Memory B cell (primary cell): ENCODE measurements around the gene SOX8.

ENCODE experiments used
- ATAC-seq: fragments of 150-1000 bp; cut with Tn5 transposase; 2 replicates; pipeline ENCODE4 v1.10.0; 2021; ENCODE audit warnings: low read depth, mild to moderate bottlenecking, moderate library complexity
- DNase-seq, 2 donors: peaks; one replicate each; pipeline ENCODE4 v3.0.0; 2022; ENCODE audit warnings: low spot score in 2 of 2
- H3K27ac Mint-ChIP-seq: one replicate; pipeline ENCODE4 v1.8.0; 2022; ENCODE audit warnings: mild to moderate bottlenecking, moderate library complexity, mixed read lengths
- H3K27me3 Mint-ChIP-seq: one replicate; pipeline ENCODE4 v1.8.0; 2022; ENCODE audit warnings: mixed read lengths
- H3K36me3 Mint-ChIP-seq: one replicate; pipeline ENCODE4 v1.8.0; 2022; ENCODE audit warnings: mild to moderate bottlenecking, mixed read lengths
- H3K4me1 Mint-ChIP-seq: one replicate; pipeline ENCODE4 v1.8.0; 2022; ENCODE audit warnings: mixed read lengths
- H3K4me3 Mint-ChIP-seq: one replicate; pipeline ENCODE4 v1.8.0; 2022; ENCODE audit warnings: mild to moderate bottlenecking, moderate library complexity, mixed read lengths
- H3K9me3 Mint-ChIP-seq: one replicate; pipeline ENCODE4 v1.8.0; 2022; ENCODE audit warnings: mixed read lengths

Gene SOX8

DNA sequence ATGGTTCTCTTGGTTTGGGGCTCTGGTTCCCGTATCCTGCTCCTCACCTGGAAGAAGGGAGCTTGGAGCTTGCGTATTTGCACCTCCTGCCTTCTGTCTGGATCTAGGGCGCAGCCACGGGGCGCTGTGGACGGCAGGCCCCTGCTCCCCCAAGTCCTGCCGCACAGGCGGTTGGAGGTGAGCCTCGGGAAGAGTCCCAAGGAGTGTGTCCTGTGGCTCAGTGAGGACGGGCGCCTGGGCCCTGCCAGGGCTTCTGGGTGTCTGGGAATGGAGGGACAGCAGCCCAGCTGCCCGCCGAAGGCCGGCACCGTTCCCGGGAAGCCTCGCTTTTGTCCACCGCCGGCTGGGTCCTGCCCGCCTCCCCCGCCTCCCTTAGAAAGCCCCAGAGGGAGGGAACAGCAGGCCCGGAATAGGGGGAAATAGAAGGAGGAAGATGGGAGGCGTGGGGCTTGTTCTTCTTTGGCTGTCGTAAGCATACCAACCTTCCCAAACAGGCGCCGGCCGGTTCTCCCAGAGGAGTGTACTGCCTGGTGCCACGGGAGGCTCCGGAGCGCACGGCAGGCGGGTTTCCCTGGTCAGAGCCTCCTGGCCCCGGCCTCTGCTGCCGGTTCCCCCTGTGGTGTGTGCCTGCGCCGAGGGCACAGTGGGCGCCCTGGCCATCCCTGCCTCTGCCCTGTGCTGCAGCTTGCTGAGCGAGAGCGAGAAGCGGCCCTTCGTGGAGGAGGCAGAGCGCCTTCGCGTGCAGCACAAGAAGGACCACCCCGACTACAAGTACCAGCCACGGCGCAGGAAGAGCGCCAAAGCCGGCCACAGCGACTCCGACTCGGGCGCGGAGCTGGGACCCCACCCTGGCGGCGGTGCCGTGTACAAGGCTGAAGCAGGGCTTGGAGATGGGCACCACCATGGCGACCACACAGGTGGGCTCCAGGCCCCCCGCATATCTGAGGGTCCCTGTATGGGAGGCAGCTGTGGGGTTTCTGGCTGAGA is 1.8 kb downstream of the SOX8 start:
- Mint-ChIP-seq H3K9me3 (no peaks in the 10 kb centered on the region), H3K27me3 (peaks cover 14% of the 10 kb centered on the region), H3K27ac (no peak overlapping the region), H3K4me3 (peak overlapping the region; percentile 55), H3K4me1 (peaks cover 3% of the 10 kb centered on the region), H3K36me3 (peaks cover 2% of the 10 kb centered on the region)
- no peak for DNase-seq
- no peak for ATAC-seq

DNA sequence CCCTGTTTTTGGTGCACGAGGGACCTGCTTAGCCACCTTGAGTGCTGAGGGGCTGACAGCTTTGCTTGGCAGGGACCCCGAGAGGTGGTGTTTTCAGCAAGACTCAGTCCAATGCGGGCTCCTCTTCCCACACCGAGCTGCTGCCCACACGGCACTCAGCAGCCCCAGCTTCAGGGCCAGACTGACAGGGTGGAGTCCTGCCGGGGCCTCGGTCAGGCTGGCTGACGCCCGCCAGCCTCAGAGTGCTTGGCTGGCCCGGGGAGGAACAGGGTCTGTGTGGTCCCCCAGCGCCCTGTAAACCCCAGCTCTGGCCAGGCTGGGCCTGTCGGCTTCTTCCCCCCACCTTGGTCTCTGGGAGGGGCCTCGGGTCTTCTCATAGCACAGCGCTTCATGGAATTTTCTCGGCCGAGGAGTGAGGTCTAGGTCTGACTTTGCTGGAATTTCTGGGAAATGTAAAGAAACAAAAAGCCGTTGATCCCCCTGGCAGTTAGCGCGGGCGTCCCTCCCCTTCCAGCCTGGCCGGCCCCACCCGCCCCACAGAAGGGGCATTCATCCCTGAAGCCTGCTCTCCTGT is 2.6 kb downstream of the SOX8 start:
- Mint-ChIP-seq H3K4me1 (peaks cover 3% of the 10 kb centered on the region), H3K36me3 (peaks cover 2% of the 10 kb centered on the region), H3K27ac (no peak overlapping the region), H3K4me3 (no peak overlapping the region), H3K9me3 (no peaks in the 10 kb centered on the region), H3K27me3 (peaks cover 9% of the 10 kb centered on the region)
- ATAC-seq = no peak
- no peak for DNase-seq

DNA sequence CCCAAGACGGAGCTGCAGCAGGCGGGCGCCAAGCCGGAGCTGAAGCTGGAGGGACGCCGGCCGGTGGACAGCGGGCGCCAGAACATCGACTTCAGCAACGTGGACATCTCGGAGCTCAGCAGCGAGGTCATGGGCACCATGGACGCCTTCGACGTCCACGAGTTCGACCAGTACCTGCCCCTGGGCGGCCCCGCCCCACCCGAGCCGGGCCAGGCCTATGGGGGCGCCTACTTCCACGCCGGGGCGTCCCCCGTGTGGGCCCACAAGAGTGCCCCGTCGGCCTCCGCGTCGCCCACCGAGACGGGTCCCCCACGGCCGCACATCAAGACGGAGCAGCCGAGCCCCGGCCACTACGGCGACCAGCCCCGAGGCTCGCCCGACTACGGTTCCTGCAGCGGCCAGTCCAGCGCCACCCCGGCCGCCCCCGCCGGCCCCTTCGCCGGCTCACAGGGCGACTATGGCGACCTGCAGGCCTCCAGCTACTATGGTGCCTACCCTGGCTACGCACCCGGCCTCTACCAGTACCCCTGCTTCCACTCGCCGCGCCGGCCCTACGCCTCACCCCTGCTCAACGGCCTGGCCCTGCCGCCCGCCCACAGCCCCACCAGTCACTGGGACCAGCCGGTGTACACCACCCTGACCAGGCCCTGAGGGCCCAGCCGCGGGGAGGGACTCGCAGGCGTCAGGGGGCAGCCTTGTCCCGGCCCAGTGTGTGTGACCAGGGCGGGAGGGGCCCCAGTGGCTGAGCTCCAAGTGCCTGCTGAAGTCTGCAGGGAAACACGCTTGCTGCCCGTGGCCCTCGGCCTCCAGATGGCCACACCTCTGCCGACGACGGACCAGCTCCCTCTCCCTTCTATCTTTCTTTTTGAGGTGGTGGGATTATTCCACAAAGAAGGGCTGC is 3.4 kb downstream of the SOX8 start:
- Mint-ChIP-seq H3K27me3 (peaks cover 7% of the 10 kb centered on the region), H3K4me3 (no peak overlapping the region)

DNA sequence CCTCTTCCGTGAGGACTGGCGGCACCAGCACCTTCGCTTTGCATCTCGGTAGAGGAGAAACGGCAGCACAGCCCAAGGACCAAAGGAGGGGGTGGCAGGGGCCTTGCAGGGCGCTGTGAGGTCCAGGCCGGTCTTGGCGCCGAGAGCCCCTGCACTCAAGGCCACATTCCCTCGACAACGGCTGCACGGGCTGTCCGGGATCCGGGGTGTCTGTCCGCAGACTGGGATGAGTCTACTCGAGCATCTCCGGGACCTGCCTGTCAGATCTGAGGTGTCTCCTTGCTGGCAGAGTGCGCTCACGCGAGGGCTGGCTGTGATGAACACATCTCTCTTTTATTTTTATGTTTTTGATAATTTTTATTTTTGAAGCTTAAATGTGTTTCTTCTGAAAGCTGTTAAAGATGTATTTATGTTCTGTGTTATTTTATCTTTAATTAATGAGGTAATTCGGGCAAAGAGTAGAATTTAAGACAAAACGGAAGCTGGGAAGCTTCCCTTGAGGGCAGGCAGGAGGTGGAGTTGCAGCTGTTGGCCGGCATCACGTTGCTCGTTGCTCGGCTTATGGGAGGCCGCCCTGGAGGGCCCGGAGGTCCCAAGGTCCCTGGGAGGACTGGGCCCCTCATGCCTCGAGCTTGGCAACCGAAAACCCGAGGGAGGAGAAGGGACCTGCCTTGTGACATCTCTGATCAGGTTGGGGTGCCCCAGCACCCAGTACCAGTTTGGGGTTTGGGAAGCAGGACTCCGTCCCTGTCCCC is 4.3 kb downstream of the SOX8 start:
- H3K4me3 Mint-ChIP-seq = no peak overlapping the region
- DNase-seq = no peak
- H3K36me3 Mint-ChIP-seq = peaks cover 2% of the 10 kb centered on the region
- H3K27ac Mint-ChIP-seq = no peak overlapping the region
- no peak for ATAC-seq
- H3K9me3 Mint-ChIP-seq = no peaks in the 10 kb centered on the region
- H3K4me1 Mint-ChIP-seq = peaks cover 3% of the 10 kb centered on the region
- H3K27me3 Mint-ChIP-seq = peaks cover 7% of the 10 kb centered on the region

More for the DNA sequence above, 3.4 kb downstream of the SOX8 start:
- Mint-ChIP-seq H3K9me3 (no peaks in the 10 kb centered on the region), H3K36me3 (peaks cover 2% of the 10 kb centered on the region), H3K27ac (no peak overlapping the region), H3K4me1 (peaks cover 3% of the 10 kb centered on the region)
- ATAC-seq (no peak), DNase-seq (no peak)

DNA sequence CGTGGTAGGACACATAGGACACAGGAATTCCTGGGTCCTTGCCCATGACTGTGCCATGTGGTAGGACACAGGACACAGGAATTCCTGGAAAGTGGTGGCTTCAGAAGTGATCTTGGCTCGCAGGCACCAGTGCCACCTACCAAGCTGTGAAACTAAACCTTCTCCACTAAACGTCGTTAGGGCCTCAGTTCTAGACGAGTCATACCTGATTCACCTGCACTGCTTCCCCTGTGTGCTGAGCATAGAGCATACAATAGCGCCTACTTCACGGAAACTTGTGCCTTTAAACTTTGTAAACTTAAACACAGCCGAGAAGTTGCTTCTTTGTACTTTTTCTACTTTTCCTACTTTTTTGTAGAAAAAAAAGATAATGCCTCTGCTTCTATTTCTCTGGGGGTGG is 4.8 kb downstream of the SOX8 start:
- DNase-seq (no peak), ATAC-seq (no peak)
- Mint-ChIP-seq H3K27me3 (peaks cover 7% of the 10 kb centered on the region), H3K4me1 (no peaks in the 10 kb centered on the region), H3K27ac (no peak overlapping the region), H3K9me3 (no peaks in the 10 kb centered on the region), H3K4me3 (no peak overlapping the region), H3K36me3 (no peaks in the 10 kb centered on the region)

DNA sequence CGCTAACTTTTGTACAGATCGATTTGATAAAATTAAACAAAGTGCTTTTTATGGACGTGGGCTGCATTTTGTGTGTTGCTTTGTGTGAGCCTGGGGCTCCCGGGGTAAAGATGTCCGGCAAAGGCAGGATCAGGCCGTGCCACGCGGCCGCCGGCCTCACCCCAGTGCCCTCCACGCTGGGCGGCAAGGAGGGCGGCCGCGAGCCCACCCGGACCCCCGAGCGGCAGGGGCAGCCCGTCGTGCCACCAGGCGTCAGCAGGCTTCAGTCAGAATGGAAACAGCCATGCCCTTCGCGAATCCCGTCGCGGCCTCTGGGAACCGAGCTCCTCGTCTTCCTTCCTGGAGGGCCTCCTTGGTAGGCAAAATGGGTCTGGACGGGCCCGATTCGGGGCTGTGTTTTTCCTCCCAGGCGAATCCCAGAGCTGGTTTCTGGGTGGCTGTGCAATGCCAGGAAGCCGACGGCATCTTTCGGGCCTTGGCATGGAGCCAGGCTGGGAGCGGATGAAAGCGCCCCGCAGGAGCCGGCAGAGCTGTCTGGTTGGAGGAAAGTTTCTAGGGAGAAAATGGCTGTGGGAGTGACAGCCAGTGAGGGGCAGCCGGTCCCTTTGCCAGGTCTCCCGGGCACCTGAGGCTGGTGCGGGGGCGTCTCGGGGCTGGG is 5.5 kb downstream of the SOX8 start:
- no peak for DNase-seq
- Mint-ChIP-seq H3K27ac (no peak overlapping the region), H3K36me3 (no peaks in the 10 kb centered on the region)

DNA sequence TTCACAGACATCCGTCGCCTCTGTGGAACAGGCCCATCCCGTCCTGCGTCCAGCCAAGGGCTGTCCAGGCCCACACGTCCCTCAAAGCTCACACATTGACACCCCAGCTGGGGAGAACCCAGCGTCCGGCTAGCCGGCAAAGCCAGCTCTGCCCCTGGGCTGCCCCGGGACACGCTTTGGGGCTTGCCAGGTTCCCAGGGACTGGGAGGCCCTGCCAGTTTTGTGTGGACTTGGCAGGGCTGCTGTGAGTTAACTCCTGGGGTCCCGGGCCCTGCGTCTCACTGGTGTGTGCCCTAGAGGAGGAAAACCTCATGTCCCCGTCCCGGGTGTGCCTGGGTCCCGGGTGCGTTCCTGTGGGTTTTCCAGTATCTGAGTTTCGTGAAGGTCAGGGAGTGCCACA is 6.3 kb downstream of the SOX8 start:
- no peak for ATAC-seq
- Mint-ChIP-seq H3K9me3 (no peaks in the 10 kb centered on the region), H3K4me1 (no peaks in the 10 kb centered on the region), H3K4me3 (no peak overlapping the region), H3K36me3 (no peaks in the 10 kb centered on the region), H3K27me3 (peaks cover 4% of the 10 kb centered on the region), H3K27ac (no peak overlapping the region)
- no peak for DNase-seq

More for the DNA sequence above, 5.5 kb downstream of the SOX8 start:
- peaks cover 7% of the 10 kb centered on the region for H3K27me3 Mint-ChIP-seq
- H3K4me1 Mint-ChIP-seq = no peaks in the 10 kb centered on the region
- H3K9me3 Mint-ChIP-seq = no peaks in the 10 kb centered on the region
- no peak overlapping the region for H3K4me3 Mint-ChIP-seq
- ATAC-seq = no peak

DNA sequence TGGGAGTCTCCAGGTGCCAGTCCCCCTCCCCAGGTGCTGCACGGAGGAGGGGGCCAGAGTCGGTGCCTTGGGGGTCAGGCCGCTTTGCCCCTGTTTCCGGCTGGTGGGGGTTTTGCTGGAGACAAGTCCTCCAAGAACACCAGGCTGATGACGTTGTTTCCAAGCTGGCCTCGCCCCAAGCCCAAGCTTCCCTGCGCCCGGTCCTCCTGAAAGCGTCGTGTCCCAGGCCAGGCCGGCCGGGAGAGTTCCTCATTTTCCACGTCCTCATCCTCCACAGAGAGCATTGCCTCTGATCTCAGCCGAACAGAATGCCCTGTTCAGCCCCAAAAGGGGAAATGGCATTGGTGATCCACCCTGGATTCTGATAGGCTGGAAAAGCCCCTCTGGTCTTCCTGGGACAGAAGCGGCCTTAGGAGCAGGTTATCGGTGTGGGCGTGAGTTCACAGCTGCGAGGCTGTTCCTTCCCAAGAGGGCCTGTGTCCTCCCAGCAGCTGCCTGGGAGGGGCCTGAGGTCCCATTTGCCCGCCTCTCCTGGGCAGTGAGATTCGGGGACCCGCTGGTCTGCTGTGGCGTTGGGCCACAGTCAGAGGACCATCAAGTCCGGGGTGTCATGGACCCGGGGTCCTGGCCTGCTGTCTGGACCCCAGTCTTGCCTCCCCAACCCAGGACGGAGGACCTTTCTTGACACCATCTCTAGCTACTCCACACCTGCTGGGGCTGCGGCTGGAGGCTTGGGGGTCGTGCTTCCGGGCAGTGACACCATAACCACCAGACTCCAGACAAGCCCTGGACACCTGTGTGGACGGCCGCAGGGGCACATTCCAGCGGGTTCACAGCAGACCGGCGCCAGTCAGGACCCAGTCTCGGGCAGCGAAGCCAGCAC is 7.1 kb downstream of the SOX8 start:
- no peak overlapping the region for H3K27ac Mint-ChIP-seq
- no peaks in the 10 kb centered on the region for H3K4me1 Mint-ChIP-seq
- DNase-seq (no peak), ATAC-seq (no peak)
- no peaks in the 10 kb centered on the region for H3K36me3 Mint-ChIP-seq
- no peaks in the 10 kb centered on the region for H3K9me3 Mint-ChIP-seq
- peaks cover 6% of the 10 kb centered on the region for H3K27me3 Mint-ChIP-seq
- no peak overlapping the region for H3K4me3 Mint-ChIP-seq

DNA sequence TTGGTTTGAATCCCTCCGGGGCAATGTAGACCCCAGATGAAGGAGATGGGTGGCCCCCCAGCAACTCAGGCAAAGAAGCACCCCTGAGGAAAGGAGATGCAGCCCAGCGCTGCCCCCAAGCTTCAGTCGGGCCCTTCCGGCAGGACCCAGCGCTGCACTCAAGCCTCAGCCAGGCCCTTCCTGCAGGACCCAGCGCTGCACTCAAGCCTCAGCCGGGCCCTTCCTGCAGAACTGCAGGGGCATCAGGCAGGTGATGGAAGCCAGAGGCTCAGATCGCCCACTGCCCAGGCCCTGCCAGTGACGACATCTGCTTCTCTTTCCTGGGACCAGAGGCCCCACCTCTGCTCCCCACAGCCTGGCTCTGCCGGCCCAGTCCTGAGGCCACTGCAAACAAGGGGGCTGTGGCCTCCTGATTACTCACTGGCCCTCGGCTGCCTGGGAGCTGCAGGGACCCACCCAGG is 7.8 kb downstream of the SOX8 start:
- no peak for ATAC-seq
- DNase-seq = no peak
- H3K36me3 Mint-ChIP-seq = no peaks in the 10 kb centered on the region
- no peak overlapping the region for H3K27ac Mint-ChIP-seq
- H3K9me3 Mint-ChIP-seq = no peaks in the 10 kb centered on the region
- H3K4me3 Mint-ChIP-seq = no peak overlapping the region
- H3K4me1 Mint-ChIP-seq = no peaks in the 10 kb centered on the region
- peaks cover 12% of the 10 kb centered on the region for H3K27me3 Mint-ChIP-seq

DNA sequence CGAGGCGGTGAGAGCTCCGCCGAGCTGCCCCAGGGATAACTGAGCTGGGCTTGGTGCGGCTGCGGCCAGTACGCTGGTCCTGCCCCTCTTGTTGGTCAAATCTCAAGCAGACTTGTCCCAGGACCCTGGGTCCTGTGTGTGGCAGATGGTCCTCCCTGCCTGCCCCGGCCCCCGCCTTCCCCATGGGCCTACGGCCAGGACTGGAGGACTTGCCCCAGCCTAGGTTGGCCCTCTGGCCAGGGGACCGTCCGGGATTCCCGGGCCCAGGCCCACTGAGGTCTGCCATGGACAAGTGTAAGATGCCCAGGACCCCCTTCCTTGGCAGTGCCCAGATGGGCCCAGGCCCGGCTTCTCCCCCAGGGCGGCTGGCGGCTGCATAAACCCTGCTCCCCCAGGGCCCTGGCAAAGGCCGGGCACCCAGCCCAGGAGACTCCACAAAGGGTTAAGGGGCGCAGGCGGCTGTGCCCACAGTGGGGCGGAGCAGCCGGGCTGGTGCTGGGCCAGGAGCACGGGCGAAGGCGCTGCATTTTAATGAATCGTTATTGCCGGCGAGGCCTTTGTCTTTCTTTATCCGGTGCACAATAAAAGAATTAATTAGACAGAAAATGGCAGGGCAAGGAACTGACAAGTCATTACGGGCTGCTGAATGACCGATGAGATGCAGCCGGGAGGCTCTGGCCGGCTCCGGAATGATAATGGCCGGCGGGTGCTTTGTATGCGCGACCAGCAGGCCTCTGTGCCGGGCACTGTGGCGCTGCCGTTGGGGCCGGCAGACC is 9.1 kb downstream of the SOX8 start:
- DNase-seq = no peak
- H3K4me1 Mint-ChIP-seq = no peaks in the 10 kb centered on the region
- ATAC-seq = no peak
- H3K36me3 Mint-ChIP-seq = no peaks in the 10 kb centered on the region
- H3K27me3 Mint-ChIP-seq = peaks cover 15% of the 10 kb centered on the region
- H3K4me3 Mint-ChIP-seq = no peak overlapping the region
- H3K27ac Mint-ChIP-seq = no peak overlapping the region
- no peaks in the 10 kb centered on the region for H3K9me3 Mint-ChIP-seq

DNA sequence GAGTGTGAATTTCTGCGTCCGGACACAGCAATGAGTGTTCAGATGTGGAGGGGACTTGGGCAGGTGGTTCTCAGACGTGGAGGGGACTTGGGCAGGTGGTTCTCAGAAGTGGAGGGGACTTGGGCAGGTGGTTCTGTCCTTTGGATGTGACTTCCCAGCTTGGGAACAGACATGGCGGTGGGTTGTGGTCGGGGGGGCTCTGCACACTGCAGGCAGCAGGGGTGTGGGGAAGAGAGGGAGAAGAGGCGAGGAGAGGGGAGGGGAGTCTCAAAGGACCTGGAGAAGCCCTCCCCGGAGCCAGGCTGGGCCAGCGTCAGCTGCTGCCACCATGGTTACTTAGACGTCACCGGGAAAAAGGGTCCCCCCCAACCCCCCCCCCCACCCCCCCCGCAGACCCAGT is 9.8 kb downstream of the SOX8 start:
- Mint-ChIP-seq H3K4me3 (no peak overlapping the region), H3K36me3 (no peaks in the 10 kb centered on the region), H3K27me3 (peaks cover 16% of the 10 kb centered on the region), H3K27ac (no peak overlapping the region), H3K9me3 (no peaks in the 10 kb centered on the region), H3K4me1 (no peaks in the 10 kb centered on the region)
- ATAC-seq = no peak
- no peak for DNase-seq

DNA sequence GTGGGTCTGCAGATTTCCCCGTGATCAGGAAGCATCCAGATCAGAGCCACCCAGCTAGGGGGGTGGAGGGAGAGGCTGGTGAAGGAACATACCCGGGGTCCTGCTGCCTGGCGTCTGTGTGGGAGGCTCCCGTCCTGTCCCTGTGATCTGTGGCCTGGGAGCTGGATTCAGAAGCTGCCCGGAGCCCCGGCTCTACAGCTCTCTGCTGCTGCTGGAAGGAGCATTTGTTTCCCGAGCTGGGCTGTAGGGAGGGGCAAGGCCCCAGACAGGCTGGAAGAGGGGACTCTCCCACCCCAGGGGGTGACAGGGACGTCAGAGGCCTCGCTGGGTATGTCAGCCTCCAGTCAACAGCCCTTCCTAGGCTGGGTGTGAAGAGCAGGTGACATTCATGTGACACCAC is 10.2 kb downstream of the SOX8 start:
- no peaks in the 10 kb centered on the region for H3K4me1 Mint-ChIP-seq
- H3K4me3 Mint-ChIP-seq = no peak overlapping the region
- peaks cover 20% of the 10 kb centered on the region for H3K27me3 Mint-ChIP-seq
- no peaks in the 10 kb centered on the region for H3K9me3 Mint-ChIP-seq
- no peak overlapping the region for H3K27ac Mint-ChIP-seq
- H3K36me3 Mint-ChIP-seq = no peaks in the 10 kb centered on the region
- DNase-seq (no peak), ATAC-seq (no peak)
